Measurements from ENCODE around the gene TMEM53. TPM values are rescaled to one million over a fixed set of nuclear protein-coding genes. Genes with fewer than 3 reads are reported as not detected.

The TMEM53 gene
- total RNA-seq, 1 donor from 2014 or later: 14.1 TPM

- no peak for TF ChIP-seq CTCF (conservative IDR thresholded peaks at IDR 0.05)
- Mint-ChIP-seq H3K9me3 (no peaks in the 10 kb centered on the region), H3K27me3 (ENCODE audit: low read depth) (no peaks in the 10 kb centered on the region), H3K4me1 (peaks cover 63% of the 10 kb centered on the region), H3K27ac (ENCODE audit: unreplicated experiment) (no peak overlapping the region), H3K36me3 (ENCODE audit: low read depth) (peaks cover 12% of the 10 kb centered on the region), H3K4me3 (peak overlapping the region; percentile 57)
- no peak for DNase-seq (ENCODE audit: low read depth, low spot score)
Measured at GRCh38 chr1:44636083-44636687, 38.1 kb downstream of the TMEM53 start.

- peaks cover 68% of the 10 kb centered on the region for H3K4me1 Mint-ChIP-seq
- H3K9me3 Mint-ChIP-seq: no peaks in the 10 kb centered on the region
- peak overlapping the region; percentile 96 for H3K4me3 Mint-ChIP-seq
- no peak overlapping the region for H3K27ac Mint-ChIP-seq (ENCODE audit: unreplicated experiment)
- no peaks in the 10 kb centered on the region for H3K27me3 Mint-ChIP-seq (ENCODE audit: low read depth)
- TF ChIP-seq CTCF (conservative IDR thresholded peaks at IDR 0.05): no peak
- DNase-seq (ENCODE audit: low read depth, low spot score): no peak
- peaks cover 12% of the 10 kb centered on the region for H3K36me3 Mint-ChIP-seq (ENCODE audit: low read depth)
Measured at GRCh38 chr1:44635439-44635838, 38.8 kb downstream of the TMEM53 start.

DNA sequence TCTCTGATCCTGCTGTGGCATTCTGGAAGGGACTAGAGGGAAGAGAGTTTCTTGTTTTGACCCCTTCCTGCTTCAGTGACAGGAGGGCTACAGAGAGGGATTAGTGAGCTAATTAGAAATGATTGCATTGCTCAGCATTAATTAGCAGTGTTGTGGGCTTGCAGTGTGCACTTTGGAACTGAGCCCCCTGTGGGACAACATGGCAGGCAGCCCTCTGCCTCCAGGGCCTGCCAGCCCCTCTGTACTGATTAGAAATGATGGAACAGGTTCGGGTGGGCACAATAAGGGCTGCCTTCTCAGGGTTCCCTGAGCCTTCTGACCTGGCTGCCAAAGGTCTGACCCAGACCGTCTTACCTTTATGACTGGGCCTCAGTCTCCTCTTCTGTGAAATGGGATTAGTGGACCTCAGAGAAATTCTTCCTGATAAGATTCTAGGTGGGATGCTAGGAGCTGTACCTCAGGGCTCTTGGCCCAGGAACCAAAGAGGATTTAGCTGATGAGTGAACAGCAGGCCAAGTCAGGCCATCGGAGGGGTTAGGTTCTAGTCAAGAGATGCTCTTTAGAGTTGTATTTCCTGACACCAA, 39.6 kb downstream of the TMEM53 start:
- Mint-ChIP-seq H3K27ac (ENCODE audit: unreplicated experiment) (no peak overlapping the region), H3K4me3 (peak overlapping the region; percentile 96), H3K36me3 (ENCODE audit: low read depth) (peaks cover 12% of the 10 kb centered on the region), H3K9me3 (no peaks in the 10 kb centered on the region), H3K4me1 (peaks cover 69% of the 10 kb centered on the region), H3K27me3 (ENCODE audit: low read depth) (no peaks in the 10 kb centered on the region)
- no peak for TF ChIP-seq CTCF (conservative IDR thresholded peaks at IDR 0.05)
- DNase-seq (ENCODE audit: low read depth, low spot score): no peak

DNA sequence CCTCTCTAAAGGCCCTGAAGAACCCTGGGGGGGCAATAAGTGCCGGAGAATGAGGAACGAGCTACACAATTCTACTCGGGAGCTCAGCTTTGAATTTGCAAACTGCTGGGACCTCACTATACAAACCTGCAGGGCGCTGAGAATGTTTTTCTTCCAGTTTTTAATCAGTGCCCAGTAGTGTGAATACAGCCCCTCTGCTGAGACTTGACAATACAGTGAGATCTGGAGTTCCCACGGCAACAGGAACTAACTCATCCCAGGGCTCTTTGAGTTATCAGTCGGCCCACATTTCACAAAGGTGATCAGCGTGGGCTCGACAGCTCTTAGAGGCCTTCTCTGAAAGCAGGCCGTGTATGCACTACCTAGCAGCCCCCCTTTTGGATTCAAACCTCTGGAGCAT, 41.7 kb downstream of the TMEM53 start:
- Mint-ChIP-seq H3K27me3 (ENCODE audit: low read depth) (no peaks in the 10 kb centered on the region), H3K27ac (ENCODE audit: unreplicated experiment) (peak overlapping the region; percentile 99)
- no peak for DNase-seq (ENCODE audit: low read depth, low spot score)

More for the DNA sequence above, 41.7 kb downstream of the TMEM53 start:
- no peak for TF ChIP-seq CTCF (conservative IDR thresholded peaks at IDR 0.05)
- H3K9me3 Mint-ChIP-seq: no peaks in the 10 kb centered on the region
- H3K4me1 Mint-ChIP-seq: peaks cover 60% of the 10 kb centered on the region
- H3K4me3 Mint-ChIP-seq: peak overlapping the region; percentile 96
- peaks cover 12% of the 10 kb centered on the region for H3K36me3 Mint-ChIP-seq (ENCODE audit: low read depth)
